GM18520 (cell line): Measurements from ENCODE around the gene MYOM1.

Source experiments
- ATAC-seq: cut with Tn5 transposase; IDR thresholded peaks from one replicate; pipeline ENCODE4 v1.9.1; 2021; ENCODE audit not compliant: unreplicated experiment

Gene MYOM1

DNA sequence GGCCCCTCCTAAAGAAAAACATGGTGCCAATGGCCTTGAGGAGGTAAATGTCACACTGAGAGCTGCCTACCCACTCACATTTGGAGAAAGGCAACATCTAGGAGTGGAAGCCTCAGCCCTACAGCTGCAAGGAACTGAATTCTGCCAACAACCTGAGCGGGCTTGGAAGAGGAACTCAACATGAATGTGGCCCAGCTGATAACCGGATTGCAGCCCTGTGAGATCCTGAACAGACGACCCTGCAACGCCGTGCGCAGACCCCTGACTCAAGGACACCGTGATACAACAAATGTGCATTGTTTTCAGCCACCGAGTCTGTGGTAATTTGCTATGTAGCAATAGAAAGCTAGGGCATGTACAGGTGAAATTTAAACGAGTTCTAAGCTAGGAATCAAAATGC, 99.4 kb downstream of the MYOM1 start:
- ATAC-seq: no peak

GRCh38 chr18:3119401-3120341, 100.1 kb downstream of the MYOM1 start:
- no peak for ATAC-seq

DNA sequence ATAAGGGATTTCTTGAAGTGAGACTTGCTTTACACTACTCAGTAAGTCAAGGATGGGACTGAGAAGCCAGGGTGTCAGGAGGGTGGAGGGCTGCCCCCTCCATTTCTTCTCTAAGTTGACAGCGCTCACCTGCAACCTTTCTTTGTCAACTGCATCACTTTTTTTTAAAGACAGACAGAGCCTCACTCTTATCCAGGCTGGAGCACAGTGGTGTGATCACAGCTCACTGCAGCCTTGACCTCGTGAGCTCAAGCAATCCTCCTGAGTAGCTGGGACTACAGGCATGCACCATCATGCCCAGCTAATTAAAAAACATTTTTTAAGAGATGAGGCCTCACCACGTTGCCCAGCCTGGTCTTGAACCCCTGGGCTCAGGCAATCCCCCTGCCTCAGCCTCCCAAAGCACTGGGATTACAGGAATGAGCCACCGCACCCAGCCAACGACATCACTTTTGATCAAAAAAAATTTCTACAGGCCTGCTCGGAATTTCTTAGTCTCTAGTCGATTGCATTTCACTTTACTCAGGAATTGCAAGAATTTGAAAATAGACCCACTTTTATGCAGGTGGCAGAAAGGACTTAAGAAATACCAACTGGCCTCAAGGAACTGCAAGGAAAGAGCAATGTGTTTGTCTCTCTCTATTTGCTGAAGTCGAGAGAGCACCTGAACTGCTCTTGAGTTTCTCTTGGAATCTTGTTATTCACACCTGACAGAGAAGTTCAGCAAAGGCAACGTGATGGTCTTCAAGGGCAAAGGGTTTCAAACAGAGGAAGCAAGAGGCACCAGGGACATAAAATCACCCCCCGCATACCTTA, 101.4 kb downstream of the MYOM1 start:
- ATAC-seq: no peak

DNA sequence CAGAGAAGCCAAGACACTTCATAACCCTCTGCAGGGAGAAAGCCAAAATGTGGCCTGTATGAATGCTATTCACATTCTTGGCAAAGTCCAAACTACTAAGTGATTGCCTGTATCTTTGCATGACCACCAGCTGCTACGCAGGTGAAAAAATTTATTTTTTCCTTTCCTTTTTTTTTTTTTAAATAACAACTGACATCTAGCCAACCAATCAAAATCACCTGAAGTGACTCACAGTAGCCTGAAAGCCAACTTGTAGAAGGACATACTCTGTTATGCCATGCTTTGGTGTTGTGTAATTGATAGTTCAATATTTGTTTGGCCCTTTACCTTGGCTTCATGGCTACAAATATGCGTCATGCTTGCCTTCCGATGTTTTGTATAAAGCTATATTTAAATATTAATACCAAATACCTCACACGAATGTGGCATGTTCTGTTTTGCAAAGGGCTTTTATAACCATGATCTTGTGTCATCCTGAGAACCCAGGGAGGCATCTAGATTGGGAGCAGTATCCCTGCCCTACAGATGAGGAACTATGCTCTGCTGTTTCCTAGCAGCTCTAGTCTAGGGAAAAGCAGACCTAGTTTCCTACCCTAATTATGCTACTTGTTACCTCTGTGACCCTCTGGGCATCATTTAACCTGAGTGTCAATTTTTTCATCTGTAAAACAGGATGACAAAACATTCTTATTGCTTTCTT, 102.1 kb downstream of the MYOM1 start:
- ATAC-seq: no peak

DNA sequence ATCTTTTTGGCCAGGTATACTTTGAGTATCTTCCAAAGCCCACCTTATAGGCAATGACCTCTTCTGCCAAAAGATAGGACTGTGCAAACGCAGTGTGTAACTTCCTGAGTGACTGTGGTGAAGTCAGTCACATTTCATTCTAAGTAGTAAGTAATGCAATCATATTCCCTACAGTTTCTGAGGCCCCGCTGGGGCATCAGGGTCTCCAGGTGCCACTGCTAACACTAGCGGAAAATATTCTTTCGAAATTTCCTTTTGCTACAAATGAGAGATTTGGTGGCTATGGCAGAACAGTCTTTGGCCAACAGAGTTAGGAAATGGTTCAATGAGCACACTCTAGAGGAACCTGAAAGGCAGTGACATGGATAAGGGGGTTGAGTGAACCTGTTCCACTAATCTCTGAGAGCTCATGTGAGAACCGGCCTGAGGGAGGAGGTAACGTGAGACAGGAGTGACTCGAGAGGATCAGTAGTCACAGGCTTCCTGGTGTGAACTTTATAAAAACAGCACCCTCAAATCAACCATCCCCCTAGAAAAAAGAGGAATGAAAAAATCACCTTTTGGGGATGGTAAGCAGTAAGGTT, 104.2 kb downstream of the MYOM1 start:
- no peak for ATAC-seq

DNA sequence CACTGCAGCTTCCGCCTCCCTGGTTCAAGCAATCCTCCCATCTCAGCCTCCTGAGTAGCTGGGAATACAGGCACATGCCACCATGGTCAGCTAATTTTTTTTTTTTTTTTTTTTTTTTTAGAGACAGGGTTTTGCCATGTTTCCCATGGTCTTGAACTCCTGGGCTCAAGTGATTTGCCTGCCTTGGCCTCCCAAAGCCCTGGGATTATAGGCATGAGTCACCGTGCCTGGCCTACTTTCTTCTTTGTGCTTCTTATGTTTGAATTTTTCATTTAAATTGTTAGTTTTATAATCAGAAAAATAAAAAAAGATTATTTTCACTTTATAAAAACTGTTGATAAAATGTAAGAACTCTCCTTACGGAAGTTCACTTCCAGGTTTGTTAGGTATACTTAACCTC, 105.3 kb downstream of the MYOM1 start:
- no peak for ATAC-seq

DNA sequence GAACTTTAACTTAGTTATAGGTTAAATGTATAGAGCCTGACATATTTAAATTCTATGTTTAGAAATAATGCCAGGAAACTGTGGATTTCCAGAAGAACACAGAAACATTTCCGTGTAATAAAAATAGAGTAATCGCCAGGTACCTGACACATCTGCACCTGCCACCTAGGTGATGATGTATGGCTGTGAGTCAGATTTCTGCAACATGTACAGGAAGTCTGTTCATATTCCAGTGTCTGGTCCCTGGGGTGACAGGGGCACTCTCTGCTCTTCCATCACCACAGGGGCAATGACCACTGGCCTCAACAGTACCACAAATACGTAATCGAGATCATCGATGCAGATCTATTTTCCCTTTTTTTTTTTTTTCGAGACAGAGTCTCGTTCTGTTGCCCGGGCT, 105.7 kb downstream of the MYOM1 start:
- ATAC-seq: no peak

DNA sequence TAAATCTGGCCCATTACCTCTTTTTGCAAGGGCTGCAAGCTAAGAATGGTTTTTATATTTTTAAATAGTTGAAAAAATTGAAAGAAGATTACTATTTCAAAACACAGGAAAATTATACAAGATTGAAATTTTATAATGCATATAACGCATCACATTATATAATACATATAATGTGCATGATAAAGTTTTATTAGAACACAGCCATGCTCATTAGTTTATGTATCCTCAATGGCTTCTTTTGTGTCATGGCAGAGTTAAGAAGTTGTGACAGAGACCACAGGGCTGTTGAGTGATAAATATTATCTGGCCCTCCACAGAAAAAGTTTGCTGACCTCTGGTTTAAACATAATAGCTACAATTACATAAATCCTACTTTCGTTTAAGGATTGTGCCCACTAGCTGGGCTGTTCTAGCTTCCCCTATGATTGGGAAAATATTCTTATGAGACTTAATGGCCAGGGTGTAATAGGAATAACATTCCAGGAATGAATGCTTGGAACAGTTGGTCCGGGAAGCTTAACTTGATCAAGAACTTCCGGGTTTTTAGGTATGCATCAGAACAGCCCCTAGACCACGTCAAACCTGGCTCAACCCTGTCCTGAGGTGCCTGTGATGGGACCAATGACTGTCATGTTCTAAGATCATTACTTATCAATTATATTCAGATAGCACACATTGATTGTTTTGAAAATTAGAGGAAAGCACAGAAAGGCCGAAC, 108.1 kb downstream of the MYOM1 start:
- no peak for ATAC-seq

DNA sequence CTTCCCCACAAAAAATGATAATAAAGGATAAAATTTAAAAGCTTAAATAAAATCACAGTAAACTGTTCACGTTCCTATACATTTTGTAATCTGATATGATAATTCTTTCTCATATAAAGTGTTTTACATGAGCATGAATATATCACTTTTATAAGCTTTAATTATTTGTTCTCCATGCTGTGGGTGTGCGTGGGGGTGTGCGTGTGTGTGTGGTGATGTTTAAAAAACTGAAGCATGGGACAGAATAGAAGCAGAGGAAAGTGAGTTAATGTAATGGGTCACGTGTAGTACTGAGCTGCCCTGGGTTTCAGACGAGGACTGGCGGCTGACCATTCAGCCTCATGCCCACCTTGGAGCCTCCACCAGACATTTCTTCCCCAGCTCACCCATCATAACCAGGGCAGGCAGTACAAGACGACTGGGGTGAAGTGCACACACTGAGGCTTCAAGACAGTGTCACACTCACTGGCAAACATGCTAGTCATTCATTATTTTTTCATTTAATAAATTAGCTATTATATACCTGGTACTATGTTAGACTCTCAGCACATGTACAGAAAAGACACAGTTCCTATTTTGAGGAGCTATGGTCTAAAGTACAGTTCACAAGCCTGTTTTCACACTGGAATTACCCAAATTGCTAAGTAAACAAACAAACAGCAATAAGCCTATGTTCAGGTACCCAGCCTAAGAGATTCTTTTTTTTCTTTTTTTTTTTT, 109.6 kb downstream of the MYOM1 start:
- no peak for ATAC-seq

DNA sequence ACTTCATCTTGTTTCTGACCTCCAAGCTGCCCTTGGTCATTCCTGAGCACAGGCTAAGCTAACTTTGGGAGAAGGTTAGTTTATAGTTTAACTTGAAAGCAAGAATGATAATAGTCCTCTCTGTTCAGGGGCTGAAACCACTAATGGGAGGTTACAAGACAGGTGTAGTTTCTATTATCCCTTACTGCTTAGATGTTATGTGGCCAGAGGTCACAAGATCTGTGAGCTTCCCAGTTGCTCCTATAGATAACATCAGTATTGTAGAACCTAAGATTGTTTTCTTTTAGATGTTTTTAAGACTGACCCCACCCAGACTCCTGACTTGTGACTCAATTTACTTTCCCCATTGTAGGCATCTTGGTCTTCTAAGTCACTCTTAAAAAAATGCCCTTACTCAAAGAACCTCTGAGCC, 112.0 kb downstream of the MYOM1 start:
- no peak for ATAC-seq

DNA sequence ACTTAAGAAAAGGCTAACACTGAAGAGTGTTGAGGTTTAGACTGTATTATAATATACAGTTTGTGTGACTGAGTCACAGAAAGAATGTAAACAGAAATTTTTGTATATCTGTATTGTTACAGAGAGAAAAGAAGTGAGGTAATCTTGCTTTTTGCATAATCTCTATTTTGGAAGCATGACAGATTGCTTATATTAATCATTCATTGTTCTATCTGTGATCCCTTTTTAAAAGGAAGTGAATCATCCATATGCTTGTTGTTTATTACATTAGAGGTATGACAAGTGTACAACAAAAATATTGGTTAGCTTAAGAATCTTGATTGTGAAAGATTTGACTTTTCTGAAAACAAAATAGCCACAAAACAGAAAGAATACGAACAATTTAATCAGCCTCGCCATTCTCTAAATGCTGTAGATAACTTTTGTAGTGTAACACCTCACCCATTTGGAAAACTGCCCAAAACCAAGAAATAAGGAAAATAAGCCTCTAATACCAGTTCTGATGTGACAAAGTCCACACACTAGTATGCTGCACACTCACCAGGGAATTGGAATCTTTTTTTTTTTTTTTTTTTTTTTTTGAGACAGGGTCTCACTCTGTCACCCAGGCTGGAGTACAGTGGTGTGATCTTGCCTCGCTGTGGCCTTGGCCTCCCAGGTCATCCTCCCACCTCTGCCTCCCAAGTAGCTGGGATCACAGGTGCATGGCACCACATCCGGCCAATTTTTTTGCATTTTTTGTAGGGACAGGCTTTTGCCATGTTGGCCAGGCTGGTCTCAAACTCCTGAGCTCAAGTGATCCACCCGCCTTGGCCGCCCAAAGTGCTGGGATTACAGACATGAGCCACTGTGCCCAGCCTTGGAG, 115.3 kb downstream of the MYOM1 start:
- no peak for ATAC-seq

DNA sequence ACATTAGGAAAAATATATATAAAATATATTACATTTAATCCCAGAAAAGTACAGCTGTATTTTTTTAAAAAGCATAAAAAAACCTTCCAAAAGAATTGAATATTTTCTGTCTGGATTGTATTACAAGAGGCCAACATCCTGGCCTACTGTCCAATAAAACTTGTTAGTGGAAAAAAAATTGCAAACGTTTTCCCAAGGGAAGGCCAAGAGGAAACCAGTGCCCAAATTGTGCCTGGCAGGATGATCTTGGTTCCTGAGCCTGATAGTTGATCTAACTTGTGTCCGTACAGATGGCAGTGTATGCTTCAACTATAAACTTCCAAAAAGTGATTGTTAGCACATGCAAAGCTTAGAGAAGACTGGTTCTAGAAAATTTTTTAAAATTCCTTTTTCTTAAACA, 116.2 kb downstream of the MYOM1 start:
- ATAC-seq: no peak

- no peak for ATAC-seq
Observed at GRCh38 chr18:3102983-3103382, 116.8 kb downstream of the MYOM1 start.

- no peak for ATAC-seq
Observed at GRCh38 chr18:3100498-3101132, 119.2 kb downstream of the MYOM1 start.

- no peak for ATAC-seq
Observed at GRCh38 chr18:3099327-3099726, 120.4 kb downstream of the MYOM1 start.

GRCh38 chr18:3097082-3097481, 122.7 kb downstream of the MYOM1 start:
- no peak for ATAC-seq

DNA sequence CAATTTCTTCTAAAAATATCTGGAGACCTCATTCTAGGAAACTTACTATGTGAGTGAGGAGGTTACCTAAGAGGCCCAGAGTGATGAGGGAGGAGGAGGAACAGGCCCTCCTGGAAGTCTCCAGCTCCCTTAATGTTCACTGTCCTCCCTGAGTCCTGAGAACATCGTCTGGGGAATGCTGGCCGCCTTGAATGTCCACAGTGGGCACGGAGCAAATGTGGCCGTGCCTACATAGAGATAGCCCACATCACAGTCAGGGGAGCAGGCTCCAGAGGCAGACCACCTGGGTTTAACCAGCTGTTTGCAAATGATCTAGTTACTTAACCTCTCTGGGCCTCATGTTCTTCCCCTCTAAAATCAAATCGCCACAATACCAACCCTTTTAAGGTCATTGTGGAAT, 123.8 kb downstream of the MYOM1 start:
- ATAC-seq: no peak

DNA sequence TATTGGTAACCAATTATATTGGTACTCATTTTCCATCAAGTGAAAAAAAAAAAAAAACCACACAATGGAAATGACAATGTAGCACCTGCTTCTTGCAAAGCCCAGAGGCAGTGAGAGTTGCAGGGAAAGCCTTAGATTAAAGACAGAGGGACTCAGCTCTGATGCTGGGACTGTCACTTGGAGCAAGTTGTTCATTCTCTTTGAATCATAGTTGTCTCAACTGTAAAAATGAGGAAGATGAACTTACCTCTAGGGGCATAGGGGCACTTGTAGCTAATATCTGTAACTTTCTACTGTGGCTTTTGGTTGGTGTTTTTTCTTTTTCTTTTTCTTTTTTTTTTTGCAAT, 125.5 kb downstream of the MYOM1 start:
- no peak for ATAC-seq
